GM12865 (cell line): ENCODE measurements around the gene ERBB4.

Source experiments
- DNase-seq: peaks from one replicate; pipeline ENCODE4 v3.0.0; 2010; ENCODE audit warnings: low read depth
- H3K4me3 ChIP-seq: 2 replicates; pipeline ENCODE4 v1.5.1; 2011; ENCODE audit warnings: mild to moderate bottlenecking, low read depth, low read length, control low read depth
- CTCF ChIP-seq: IDR thresholded peaks from 2 replicates; pipeline ENCODE4 v1.5.1; 2011; ENCODE audit warnings: low read length, control low read depth, low read depth, inconsistent platforms; ENCODE audit not compliant: insufficient read depth; ENCODE audit errors: missing control alignments

The ERBB4 gene

GRCh38 chr2:212135739-212136138 lies 402.9 kb downstream of the ERBB4 start:
- no peak for DNase-seq
- no peak overlapping the region for H3K4me3 ChIP-seq

GRCh38 chr2:212133337-212133736 lies 405.3 kb downstream of the ERBB4 start:
- TF ChIP-seq CTCF = no peak
- H3K4me3 ChIP-seq = no peak overlapping the region
- DNase-seq = no peak

More at GRCh38 chr2:212135739-212136138, 402.9 kb downstream of the ERBB4 start:
- no peak for TF ChIP-seq CTCF

GRCh38 chr2:212124598-212124997 lies 414.0 kb downstream of the ERBB4 start:
- TF ChIP-seq CTCF = no peak
- DNase-seq = no peak
- no peak overlapping the region for H3K4me3 ChIP-seq

- H3K4me3 ChIP-seq = no peak overlapping the region
- TF ChIP-seq CTCF = no peak
- DNase-seq = no peak
Measured at GRCh38 chr2:212119591-212119990, 419.0 kb downstream of the ERBB4 start.

- no peak for TF ChIP-seq CTCF
- no peak for DNase-seq
- no peak overlapping the region for H3K4me3 ChIP-seq
Measured at GRCh38 chr2:212117926-212118325, 420.7 kb downstream of the ERBB4 start.

GRCh38 chr2:212114489-212114888 lies 424.1 kb downstream of the ERBB4 start:
- no peak for DNase-seq
- no peak overlapping the region for H3K4me3 ChIP-seq
- no peak for TF ChIP-seq CTCF

- TF ChIP-seq CTCF = no peak
- H3K4me3 ChIP-seq = no peak overlapping the region
- DNase-seq = no peak
Measured at GRCh38 chr2:212112401-212112800, 426.2 kb downstream of the ERBB4 start.
